Endothelial cell of umbilical vein (primary cell): ENCODE data around the gene PGA3. TPM values are rescaled to one million over a fixed set of nuclear protein-coding genes. Genes with fewer than 3 reads are reported as not detected.

Experiments
- BruUV-seq: library from RNA; stranded (reverse); fragments of 400-500 nt; replicated peaks from 2 replicates; lab custom pipeline; 2021; lab: Mats Ljungman, UMichigan
- CTCF ChIA-PET: fragments of 300-600, 350-600 bp; sonication (Branson Sonifier 250); formaldehyde crosslinking; loops from one replicate; lab custom pipeline; 2021; ENCODE audit warnings: antibody characterized with exemption, inconsistent platforms; lab: Charles Lee
- POLR2A ChIA-PET: fragments of 300-600, 350-600 bp; sonication (Branson Sonifier 250); formaldehyde crosslinking; loops from one replicate; lab custom pipeline; 2021; ENCODE audit warnings: antibody characterized with exemption, inconsistent platforms; lab: Charles Lee
- DNase-seq: peaks from one replicate; pipeline ENCODE4 v3.0.0-alpha.2; 2011; ENCODE audit warnings: low read depth, low spot score
- FAIRE-seq: peaks from 2 replicates; lab custom pipeline; 2011; peaks lifted over from hg19 to GRCh38; lab: Jason Lieb, UNC
- H2AFZ ChIP-seq: 2 replicates; pipeline ENCODE4 v1.6.0; 2012; ENCODE audit warnings: low read depth, low read length, control low read depth, inconsistent platforms
- H3K27ac ChIP-seq: 2 replicates; pipeline ENCODE4 v1.5.1; 2011; ENCODE audit warnings: low read depth, mild to moderate bottlenecking, control low read depth, low read length, moderate library complexity; ENCODE audit not compliant: insufficient read depth
- H3K27me3 ChIP-seq, 2 experiments: 2 replicates each; pipeline versions ENCODE4 v1.6.0 to v1.6.1; 2011; ENCODE audit warnings: low read length in 2 of 2, mixed read lengths in 1 of 2; ENCODE audit not compliant: control insufficient read depth in 2 of 2, insufficient read depth in 2 of 2
- H3K36me3 ChIP-seq, 2 experiments: 2 replicates in 1 of 2; 3 replicates in 1 of 2; pipeline ENCODE4 v1.5.1; 2011; ENCODE audit warnings: low read length in 2 of 2, mild to moderate bottlenecking in 1 of 2, moderate library complexity in 1 of 2; ENCODE audit not compliant: control insufficient read depth in 2 of 2, insufficient read depth in 2 of 2; ENCODE audit errors: extremely low read depth in 1 of 2
- H3K4me1 ChIP-seq: 3 replicates; pipeline ENCODE4 v1.5.1; 2011; ENCODE audit warnings: mild to moderate bottlenecking, low read length; ENCODE audit not compliant: control insufficient read depth, insufficient read depth; ENCODE audit errors: extremely low read depth
- H3K4me2 ChIP-seq: 2 replicates; pipeline ENCODE4 v1.6.1; 2011; ENCODE audit warnings: low read length, control low read depth, mixed read lengths; ENCODE audit not compliant: insufficient read depth
- H3K4me3 ChIP-seq, 3 experiments: fragments of 200-600 bp in 1 of 3; sonication (generic), shearing (Covaris generic) in 1 of 3; replicated peaks in 1 of 3; 2 replicates each; pipeline ENCODE4 v1.5.1; 2011 to 2016; ENCODE audit warnings: control low read depth in 3 of 3, low read length in 3 of 3, mild to moderate bottlenecking in 2 of 3, inconsistent platforms in 1 of 3, low read depth in 1 of 3, moderate library complexity in 1 of 3; ENCODE audit not compliant: insufficient read depth in 1 of 3
- H3K79me2 ChIP-seq: 2 replicates; pipeline ENCODE4 v1.6.0; 2012; ENCODE audit warnings: low read length, inconsistent platforms; ENCODE audit not compliant: control insufficient read depth, insufficient read depth
- H3K9ac ChIP-seq: replicated peaks from 2 replicates; pipeline ENCODE3; 2011; ENCODE audit warnings: low read length, control low read depth; ENCODE audit not compliant: insufficient read depth; ENCODE audit errors: extremely low read depth
- H3K9me1 ChIP-seq: replicated peaks from 3 replicates; pipeline ENCODE4 v1.6.0; 2011; ENCODE audit warnings: mild to moderate bottlenecking, low read length; ENCODE audit not compliant: control insufficient read depth, insufficient read depth; ENCODE audit errors: extremely low read depth
- H3K9me3 ChIP-seq: replicated peaks from 2 replicates; pipeline ENCODE4 v1.5.1; 2012; ENCODE audit warnings: low read length, inconsistent platforms; ENCODE audit not compliant: control insufficient read depth, insufficient read depth
- H4K20me1 ChIP-seq: replicated peaks from 2 replicates; pipeline ENCODE3; 2011; ENCODE audit warnings: mild to moderate bottlenecking, low read length; ENCODE audit not compliant: control insufficient read depth, insufficient read depth; ENCODE audit errors: extremely low read depth
- EZH2 ChIP-seq: IDR thresholded peaks from 2 replicates; pipeline ENCODE4 v1.6.1; 2012; ENCODE audit warnings: borderline replicate concordance, low read depth, mild to moderate bottlenecking, moderate library complexity, low read length, inconsistent platforms; ENCODE audit not compliant: severe bottlenecking
- JUN ChIP-seq: IDR thresholded peaks from 2 replicates; pipeline ENCODE4 v1.6.1; 2011; ENCODE audit warnings: borderline replicate concordance, low read depth; ENCODE audit not compliant: insufficient read length, insufficient read depth
- POLR2A ChIP-seq: IDR thresholded peaks from 2 replicates; pipeline ENCODE4 v1.6.1; 2012; ENCODE audit warnings: low read depth, mild to moderate bottlenecking, control low read depth, low read length
- POLR2AphosphoS5 ChIP-seq: IDR thresholded peaks from 2 replicates; pipeline ENCODE4 v1.6.1; 2012; ENCODE audit warnings: low read depth, mild to moderate bottlenecking, control low read depth, low read length, moderate library complexity; ENCODE audit not compliant: insufficient read depth
- dilution Hi-C: fragments of 300-500 bp; cut with MboI; formaldehyde crosslinking; loops from one replicate; pipeline ENCODE4 v1.15.0; 2019; ENCODE audit warnings: low sequenced_read_pairs; ENCODE audit not compliant: extremely low pct_ligation_motif_present
- intact Hi-C: fragments of 100-400 bp; cut with micrococcal nuclease; formaldehyde crosslinking; loops from one replicate; pipeline ENCODE4 v1.10.0; 2022
- polyA plus RNA-seq, 4 experiments: library from polyadenylated mRNA; depleted of rRNA in 3 of 4; stranded (reverse) in 3 of 4; unstranded in 1 of 4; fragments of >200 nt; gene quantifications; 2 replicates each; pipeline versions ENCODE4 v1.2.1 to v1.2.3, GENCODE V29; 2011 to 2012; ENCODE audit warnings: missing spikeins in 1 of 4
- total RNA-seq: library from RNA; stranded (reverse); gene quantifications from 2 replicates; pipeline ENCODE4 v1.2.3, GENCODE V29; 2021
- TF ChIP-seq, protein P1 (sequence below), 2 donors: IDR thresholded peaks; 1 replicate in 1 of 2; 2 replicates in 1 of 2; pipeline ENCODE4 v1.5.1; 2011; ENCODE audit warnings: low read length in 2 of 2, mild to moderate bottlenecking in 2 of 2, moderate library complexity in 2 of 2, control low read depth in 1 of 2, inconsistent platforms in 1 of 2, low read depth in 1 of 2; ENCODE audit not compliant: insufficient read depth in 1 of 2; ENCODE audit errors: extremely low read depth in 1 of 2
- TF ChIP-seq, protein P2 (sequence below): IDR thresholded peaks from 2 replicates; pipeline ENCODE4 v1.6.1; 2011; ENCODE audit not compliant: insufficient read depth, insufficient read length

PGA3 gene
- total and polyA plus RNA-seq, 2 donors (not counting 3 experiments of a cell fraction or from before 2014, with no cell fraction given), result not detected

DNA sequence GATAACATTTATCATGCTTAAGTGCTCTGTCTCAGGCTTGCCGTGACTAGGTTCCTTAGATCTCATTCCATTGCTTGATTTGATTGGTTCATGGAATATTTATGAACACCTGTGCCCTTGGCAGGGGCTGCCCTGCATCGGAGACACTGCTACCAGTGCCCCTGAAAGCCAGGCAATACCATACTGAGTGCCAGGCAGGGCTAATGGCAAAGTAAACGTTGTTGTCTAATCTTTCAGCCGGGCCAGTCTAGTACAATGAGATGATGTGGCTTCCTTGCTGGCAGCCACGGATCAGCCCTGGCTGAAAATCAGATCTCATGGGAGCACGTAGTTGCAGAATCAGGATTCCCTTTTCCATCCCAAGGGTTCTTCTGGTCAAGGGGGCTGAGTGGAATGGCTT lies 5.0 kb upstream of the PGA3 start:
- no peak overlapping the region for H3K4me3 ChIP-seq
- no peaks in the 10 kb centered on the region for H3K79me2 ChIP-seq
- H3K27ac ChIP-seq, result no peak overlapping the region
- no peaks in the 10 kb centered on the region for H3K36me3 ChIP-seq
- dilution Hi-C loops (no loop called here), intact Hi-C loops (no loop called here)
- H3K4me1 ChIP-seq, result no peaks in the 10 kb centered on the region
- H3K27me3 ChIP-seq, result no peaks in the 10 kb centered on the region
- CTCF ChIA-PET, result no interaction called here
- H4K20me1 ChIP-seq, result no peaks in the 10 kb centered on the region
- BruUV-seq, result no TSS peak
- no peak overlapping the region for H2AFZ ChIP-seq
- no peaks in the 10 kb centered on the region for H3K9me3 ChIP-seq
- POLR2A ChIA-PET, result no interaction called here
- DNase-seq (no peak), FAIRE-seq (no peak)
- no peaks in the 10 kb centered on the region for H3K9me1 ChIP-seq
- no peak overlapping the region for H3K9ac ChIP-seq
- TF ChIP-seq, protein P1, sequence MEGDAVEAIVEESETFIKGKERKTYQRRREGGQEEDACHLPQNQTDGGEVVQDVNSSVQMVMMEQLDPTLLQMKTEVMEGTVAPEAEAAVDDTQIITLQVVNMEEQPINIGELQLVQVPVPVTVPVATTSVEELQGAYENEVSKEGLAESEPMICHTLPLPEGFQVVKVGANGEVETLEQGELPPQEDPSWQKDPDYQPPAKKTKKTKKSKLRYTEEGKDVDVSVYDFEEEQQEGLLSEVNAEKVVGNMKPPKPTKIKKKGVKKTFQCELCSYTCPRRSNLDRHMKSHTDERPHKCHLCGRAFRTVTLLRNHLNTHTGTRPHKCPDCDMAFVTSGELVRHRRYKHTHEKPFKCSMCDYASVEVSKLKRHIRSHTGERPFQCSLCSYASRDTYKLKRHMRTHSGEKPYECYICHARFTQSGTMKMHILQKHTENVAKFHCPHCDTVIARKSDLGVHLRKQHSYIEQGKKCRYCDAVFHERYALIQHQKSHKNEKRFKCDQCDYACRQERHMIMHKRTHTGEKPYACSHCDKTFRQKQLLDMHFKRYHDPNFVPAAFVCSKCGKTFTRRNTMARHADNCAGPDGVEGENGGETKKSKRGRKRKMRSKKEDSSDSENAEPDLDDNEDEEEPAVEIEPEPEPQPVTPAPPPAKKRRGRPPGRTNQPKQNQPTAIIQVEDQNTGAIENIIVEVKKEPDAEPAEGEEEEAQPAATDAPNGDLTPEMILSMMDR (IDR thresholded peaks at IDR 0.05; ENCODE audit: extremely low read depth in 1 of 2, insufficient read depth in 1 of 2, low read depth in 1 of 2, low read length in 2 of 2), result no peak
- TF ChIP-seq EZH2, result no peak
- TF ChIP-seq JUN, result no peak
- no peak for TF ChIP-seq POLR2A
- TF ChIP-seq POLR2AphosphoS5, result no peak
- H3K4me2 ChIP-seq, result no peak overlapping the region

DNA sequence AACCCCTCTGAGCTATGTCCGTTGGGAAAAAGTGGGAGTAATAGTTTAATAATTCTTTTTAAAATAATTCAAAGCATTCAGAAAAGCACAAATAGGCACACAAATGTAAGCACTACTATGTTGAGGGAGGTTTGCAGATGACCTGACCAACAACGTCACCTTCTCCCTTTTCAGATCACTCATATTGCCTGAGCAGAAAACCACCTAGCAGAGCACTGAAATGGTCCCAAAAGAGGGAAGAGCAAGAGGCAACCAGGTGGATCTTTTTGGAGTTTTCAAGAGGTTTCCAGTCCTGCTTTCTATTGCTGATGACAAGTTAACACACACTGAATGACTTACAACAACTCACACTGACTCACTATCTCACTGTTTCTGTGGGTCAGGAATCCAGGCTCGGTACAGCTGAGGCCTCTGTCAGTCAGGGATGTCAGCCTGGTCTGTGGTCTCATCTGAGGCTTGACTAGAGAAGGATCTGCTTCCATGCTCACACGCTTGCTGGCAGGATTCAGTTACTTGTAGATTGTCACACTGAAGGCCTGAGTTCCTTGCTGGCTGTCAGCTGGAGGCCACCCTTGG lies 4.3 kb upstream of the PGA3 start:
- Histone ChIP-seq H3K4me2 (no peak overlapping the region), H2AFZ (no peak overlapping the region), H3K36me3 (no peaks in the 10 kb centered on the region), H3K9me1 (no peaks in the 10 kb centered on the region), H3K79me2 (no peaks in the 10 kb centered on the region), H3K27ac (no peak overlapping the region), H3K4me1 (no peaks in the 10 kb centered on the region), H3K4me3 (no peak overlapping the region), H3K27me3 (no peaks in the 10 kb centered on the region), H3K9ac (no peak overlapping the region), H3K9me3 (no peaks in the 10 kb centered on the region), H4K20me1 (no peaks in the 10 kb centered on the region)
- BruUV-seq, result no TSS peak
- intact Hi-C loops (no loop called here), dilution Hi-C loops (no loop called here)
- ChIA-PET POLR2A (no interaction called here), CTCF (no interaction called here)
- no peak for TF ChIP-seq JUN
- TF ChIP-seq POLR2AphosphoS5, result no peak
- TF ChIP-seq, protein P1 (IDR thresholded peaks at IDR 0.05; ENCODE audit: extremely low read depth in 1 of 2, insufficient read depth in 1 of 2, low read depth in 1 of 2, low read length in 2 of 2), result no peak
- no peak for TF ChIP-seq EZH2
- TF ChIP-seq POLR2A, result no peak
- TF ChIP-seq, protein P2, sequence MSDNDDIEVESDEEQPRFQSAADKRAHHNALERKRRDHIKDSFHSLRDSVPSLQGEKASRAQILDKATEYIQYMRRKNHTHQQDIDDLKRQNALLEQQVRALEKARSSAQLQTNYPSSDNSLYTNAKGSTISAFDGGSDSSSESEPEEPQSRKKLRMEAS, result no peak
- DNase-seq (no peak), FAIRE-seq (no peak)
